HT1080 (cell line): Measurements from ENCODE around the gene SOX5. TPM values are rescaled to one million over a fixed set of nuclear protein-coding genes. Genes with fewer than 3 reads are reported as not detected.
A peak's percentile ranks its signal among the peaks of the same experiment; 100 is the strongest.
"Not testable (repeated sequence)": the region's sequence is repeated elsewhere in the genome, so short reads cannot be mapped to it uniquely, and the experiment has no call there.

Source experiments
- DNase-seq: peaks from one replicate; pipeline ENCODE4 v3.0.0-alpha.2; 2015; ENCODE audit warnings: low read depth
- total RNA-seq: library from RNA; depleted of rRNA; stranded (reverse); fragments of >200 nt; shearing (Covaris generic); gene quantifications from 2 replicates; pipeline ENCODE4 v1.2.3, GENCODE V29; 2014

The SOX5 gene
- total RNA-seq, 1 experiment from 2014 or later, result 0.05 TPM

DNA sequence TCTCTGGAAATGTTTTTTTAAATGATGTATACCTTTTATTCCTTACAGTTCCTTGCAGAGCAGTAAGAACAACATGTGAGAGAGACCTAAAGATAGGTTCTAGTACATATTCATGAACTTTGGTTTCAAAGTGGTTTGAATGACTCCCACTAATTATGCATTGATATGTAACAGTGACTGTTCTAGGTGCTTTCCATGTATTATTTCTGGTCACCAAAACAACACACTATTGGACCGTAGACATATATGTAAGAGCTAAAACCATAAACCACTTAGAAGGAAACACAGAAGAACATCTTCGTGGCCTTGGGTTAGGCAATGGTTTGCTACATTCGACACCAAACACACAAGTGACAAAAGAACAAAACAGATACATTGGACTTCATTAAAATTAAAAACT, 37.9 kb downstream of the SOX5 start:
- DNase-seq, result no peak

DNA sequence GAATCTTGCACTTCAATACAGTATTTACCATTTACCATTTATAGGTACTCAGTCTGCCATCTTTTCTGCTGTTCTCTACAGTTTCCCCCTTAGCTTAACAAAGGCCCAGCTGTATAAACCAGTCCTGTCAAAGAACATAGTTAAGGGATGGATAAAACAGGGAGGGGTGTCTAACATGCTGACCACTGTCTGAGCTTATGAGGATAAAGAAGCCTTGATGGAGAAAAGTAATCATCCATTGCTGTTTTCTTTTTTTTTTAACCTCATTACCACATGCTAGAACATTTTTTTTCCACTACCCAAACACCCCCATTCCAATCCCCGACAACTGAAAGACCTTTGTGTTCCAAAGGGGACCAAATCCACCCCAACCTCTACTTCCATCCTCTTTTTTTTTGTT, 39.9 kb downstream of the SOX5 start:
- no peak for DNase-seq

DNA sequence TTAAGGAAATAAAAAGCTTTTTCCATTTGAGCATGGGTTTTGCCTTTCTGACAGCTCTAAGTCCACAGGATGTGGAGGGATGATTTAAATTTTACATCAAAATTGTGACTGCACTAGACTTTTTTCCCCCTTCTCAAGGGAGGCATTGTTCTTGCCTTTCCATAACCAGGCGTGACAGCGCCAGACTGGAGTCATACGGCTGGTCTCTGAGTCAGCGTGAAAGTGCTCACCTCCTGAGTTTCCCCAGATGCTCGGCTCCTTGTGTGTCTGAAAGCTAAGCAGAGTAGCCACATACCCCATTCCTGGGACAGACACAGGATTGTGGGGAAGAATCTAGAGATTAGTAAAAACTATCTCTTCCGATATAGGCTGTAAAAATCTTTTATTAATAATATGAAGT, 43.1 kb downstream of the SOX5 start:
- peak; percentile 84 for DNase-seq

DNA sequence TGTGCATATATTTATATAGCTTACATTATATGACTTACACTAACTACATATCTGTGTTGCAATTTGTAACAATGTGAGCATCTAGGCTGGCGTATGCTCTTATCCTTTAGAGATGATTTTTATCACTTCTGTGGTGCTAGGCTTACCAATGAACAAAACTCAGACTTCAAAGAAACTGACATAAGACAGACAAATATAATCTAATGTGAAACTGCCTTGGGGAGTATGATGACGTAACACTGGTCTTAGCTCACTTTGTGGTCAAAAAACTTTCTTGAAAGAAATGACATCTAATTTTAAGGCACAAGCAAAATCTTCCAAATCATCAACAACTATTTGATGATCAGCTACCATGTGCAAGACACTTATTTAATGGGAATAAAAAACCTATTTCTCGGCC, 50.0 kb downstream of the SOX5 start:
- DNase-seq, result no peak

DNA sequence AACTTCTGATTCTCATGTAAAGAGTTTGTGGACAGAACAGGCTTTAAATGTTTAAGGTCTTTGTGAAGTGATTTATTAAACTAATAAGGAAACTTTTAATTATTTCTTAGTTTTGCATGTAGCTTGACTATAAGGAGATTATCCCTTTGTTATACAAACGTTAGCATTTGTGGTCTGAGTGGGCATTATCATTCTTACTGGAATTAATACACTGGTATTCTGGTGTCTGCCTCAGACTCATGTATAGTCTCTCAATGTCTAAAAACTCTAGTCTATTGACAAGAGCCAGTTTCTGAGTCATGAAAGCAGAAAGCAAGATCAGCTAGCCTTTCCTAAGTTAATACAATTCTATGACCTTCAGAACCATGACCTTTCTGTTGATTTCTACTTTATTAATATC, 51.3 kb downstream of the SOX5 start:
- no peak for DNase-seq

DNA sequence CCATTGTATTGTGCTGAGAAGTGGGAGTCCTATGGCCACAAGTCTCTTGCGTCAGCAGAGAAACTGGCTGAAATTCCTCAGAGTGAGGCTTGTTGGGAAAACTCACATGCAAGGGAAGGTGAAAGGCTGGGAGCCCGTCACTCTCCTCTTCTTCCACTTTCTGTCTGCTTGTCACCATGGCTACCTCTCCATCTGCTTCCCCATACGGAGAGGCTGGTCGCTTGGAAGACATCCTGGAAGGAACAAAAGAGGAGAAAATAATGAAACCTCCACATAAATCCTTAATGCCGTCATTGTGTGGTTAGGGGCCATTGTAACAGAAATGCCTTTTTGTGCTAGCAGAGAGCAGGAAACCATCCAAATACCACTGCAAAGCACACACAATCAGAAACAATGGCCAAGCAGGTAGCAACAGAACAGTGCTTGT, 53.7 kb downstream of the SOX5 start:
- DNase-seq, result peak; percentile 17

DNA sequence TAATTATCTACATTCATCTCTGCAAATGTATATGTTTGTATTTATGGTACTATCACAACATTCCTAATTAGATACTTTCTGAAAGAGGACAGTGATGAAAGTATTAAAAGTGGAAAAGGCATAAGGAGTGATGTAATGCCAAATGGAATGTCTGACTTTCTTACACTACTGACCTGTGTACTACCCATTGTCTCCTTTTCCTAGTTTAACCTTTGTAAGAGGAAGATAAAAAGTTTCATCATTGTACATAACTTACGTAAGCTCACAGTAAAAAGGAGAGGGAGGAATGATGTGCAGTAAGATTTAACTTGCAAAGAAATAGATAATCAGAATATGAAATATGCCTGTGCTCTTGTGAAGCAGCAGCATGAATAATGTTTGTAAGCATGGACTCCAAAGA, 55.9 kb downstream of the SOX5 start:
- DNase-seq, result no peak

DNA sequence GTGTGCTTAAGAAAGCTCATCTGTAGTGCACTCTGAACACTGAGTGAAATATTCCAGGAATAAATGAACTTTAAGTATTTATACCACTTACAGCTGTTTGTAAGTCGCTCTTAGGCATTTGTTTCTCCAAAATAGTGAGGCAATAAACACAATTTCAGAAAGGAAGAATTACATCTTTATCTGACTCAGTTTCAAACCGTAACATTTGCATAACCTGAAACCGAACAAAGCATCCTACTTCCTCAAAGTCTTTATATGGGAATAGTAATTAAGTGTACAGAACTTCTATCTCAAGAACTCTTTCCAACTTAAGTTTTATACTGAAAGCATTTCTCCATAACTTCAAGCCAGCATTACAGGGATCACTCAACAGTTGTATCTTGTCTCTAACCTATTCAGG, 58.4 kb downstream of the SOX5 start:
- DNase-seq, result no peak

DNA sequence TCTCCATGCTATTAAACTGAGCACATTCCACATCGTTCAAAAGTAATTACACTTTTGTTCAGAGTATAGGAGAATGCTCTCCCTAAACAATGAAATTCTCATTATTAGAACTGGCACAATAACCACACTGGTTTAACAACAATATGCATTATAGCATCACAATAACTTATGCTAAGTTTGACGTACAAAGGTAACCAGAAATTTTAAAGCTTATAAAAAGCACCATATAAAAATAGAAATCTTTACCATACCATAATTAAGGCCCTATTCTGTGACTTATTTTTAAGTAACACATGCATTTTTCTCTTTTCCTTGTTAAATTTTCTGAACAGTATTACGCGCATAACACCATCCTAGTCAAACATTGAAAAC, 60.4 kb downstream of the SOX5 start:
- no peak for DNase-seq

DNA sequence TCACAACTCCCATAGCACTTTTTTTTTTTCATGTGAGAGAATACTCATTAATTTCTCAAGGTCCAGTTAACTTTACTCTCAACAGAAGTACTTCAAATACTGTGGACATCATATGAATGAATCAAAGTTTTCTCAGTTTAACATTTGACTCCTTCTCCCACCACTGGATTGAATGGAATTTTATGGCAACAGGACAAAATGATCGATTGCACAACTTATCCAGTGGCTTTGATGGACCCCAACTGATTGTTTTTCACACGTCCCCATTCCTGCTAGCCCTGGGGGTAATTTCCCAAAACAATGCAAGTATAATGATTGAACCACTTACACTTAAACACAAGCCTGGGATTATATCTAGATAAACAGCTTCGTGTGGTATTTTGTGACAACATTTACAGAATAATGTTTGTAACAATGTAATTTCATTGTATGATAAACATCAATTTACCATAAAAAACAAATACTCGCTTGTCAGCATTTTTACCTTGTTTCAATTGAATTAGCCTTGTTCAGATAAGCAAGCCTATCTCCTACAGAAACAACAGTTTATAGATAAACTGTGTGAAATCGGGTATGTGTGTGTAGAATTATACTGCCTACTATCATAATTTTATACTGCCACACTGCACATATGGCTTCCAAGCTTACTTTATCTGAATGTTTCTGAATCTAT, 60.9 kb downstream of the SOX5 start:
- no peak for DNase-seq

DNA sequence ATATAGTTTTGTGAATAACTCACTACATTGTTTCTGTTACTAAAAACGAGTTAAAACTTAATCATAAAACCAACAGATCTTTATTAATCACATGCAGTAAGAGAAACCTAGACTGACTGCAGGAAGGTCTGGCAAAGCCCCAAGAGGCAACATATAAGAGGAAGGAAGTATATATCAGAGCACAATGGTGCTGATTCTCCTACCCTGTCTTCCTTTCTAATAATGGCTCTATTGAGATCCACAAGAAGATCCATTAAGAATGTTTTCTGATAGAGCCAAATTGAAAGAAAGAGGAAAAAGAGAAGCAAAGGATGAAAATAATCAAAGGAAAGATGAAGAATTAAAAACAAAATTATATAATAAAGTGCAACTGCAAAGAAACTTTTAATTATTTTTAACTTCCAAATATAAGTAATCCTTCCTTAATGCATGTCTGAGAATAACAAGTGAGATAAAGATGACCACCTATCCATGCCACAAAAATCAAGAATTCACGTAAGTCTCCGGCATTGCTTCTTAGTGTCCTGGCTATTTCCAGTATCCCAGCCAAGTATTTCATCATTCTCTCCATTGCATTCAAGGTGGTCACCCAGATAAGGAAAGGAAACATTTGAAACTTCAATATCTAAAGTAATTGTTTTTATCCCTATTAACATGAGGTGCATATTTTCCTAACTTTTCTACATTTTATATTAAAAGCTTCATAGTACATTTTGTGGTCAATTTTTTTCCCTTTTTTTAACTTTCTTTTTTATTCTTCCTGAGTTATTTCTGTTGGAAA, 62.2 kb downstream of the SOX5 start:
- DNase-seq, result no peak

DNA sequence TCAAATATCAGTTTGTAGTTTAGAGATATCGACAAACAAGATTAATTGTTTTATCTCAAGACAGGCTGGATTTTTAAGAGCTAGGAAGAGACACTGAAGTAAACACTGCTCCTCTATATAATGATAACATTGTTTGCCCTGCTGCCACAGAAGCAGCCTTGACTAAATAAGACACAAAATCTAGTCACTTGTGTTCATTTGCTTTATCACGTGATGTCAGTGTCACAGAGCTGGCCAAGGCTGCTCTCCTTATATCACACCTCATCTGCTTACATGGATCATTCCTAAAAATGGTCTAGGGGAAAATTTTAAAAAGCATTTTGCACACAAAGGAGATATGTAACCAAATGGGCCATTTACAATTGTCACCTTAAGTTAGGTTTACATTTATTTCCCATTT, 64.1 kb downstream of the SOX5 start:
- DNase-seq, result no peak

DNA sequence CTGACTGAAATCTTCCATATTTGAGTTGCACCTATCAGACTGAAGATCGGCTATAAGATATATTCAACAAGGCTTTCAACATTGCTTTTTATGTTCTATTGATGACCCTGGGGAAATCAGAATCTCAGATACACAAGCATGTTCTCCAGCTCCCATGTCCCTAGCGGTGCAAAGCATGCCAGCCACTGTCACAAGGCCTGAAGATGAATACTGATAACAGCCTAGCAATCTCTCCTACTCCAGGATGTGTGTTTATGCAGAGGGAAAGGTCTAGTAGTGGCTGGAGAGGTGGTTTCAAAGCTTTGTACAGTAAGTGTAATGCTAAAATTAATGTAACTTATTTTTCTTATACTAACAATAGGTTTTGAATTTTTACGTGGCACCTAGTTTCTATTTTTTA, 64.6 kb downstream of the SOX5 start:
- DNase-seq, result no peak

DNA sequence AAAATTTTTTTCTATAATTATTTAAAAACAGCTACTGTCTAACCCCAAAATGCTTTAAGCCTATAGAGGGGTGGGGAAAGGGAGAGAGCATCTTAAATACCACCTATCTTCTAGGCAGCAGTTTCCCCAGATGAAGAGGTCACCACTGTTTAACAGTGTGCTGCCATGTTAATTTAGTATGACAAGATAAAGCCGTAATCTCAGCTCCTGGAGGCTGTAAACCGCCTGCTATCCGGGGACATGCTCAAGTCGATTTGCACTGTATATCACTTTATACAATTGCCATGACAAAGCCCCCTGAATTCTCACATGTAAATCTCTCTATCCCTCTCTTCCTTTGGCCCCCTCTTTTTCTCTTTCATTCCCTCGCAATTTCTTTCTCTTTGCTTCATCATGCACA, 68.5 kb downstream of the SOX5 start:
- DNase-seq, result no peak

DNA sequence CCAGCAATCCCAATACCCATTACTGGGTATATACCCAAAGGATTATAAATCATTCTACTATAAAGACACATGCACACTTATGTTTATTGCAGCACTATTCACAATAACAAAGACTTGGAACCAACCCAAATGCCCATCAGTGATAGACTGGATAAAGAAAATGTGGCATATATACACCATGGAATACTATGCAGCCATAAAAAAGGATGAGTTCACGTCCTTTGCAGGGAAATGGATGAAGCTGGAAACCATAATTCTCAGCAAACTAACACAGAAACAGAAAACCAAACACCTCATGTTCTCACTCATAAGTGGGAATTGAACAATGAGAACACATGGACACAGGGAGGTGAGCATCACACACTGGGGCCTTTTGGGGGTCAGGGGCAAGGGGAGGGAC, 72.9 kb downstream of the SOX5 start:
- not testable (repeated sequence) for DNase-seq

DNA sequence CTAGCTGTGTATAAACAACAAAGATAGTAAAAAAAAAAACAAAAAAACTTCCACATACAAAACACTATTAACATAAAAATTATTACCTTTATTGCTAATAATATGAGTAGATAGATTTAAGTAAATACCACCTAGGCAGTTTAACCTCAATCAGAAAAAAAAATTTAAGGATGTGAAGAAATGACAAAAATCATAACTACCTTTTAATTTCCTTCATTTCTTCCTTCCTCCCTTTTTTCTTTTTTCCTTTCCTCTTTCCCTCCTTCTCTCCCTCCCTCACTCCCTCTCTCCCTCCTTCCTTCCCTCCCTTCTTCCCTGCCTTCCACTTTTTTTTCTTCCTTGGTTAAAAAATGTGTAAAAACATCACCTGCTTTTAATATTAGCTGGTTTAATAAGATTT, 81.7 kb downstream of the SOX5 start:
- DNase-seq, result no peak

DNA sequence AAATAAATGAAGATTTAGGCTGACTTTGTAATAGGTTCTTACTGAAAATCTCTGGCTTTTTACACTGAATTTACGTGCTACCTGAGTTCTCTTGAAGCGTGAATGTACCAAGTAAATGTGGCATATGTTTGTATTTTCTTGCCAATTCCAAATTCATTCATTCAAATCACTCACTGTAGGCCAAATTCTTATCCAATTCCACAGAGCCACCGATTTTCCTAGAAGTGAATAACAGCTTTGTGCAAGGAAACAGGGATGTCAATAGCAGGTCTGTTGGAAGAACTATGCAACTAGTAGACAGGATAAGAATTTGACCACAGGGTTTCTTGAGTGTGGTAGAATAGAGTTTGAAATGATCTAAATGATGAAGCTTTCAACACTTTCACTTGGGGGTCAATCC, 86.8 kb downstream of the SOX5 start:
- DNase-seq, result no peak

DNA sequence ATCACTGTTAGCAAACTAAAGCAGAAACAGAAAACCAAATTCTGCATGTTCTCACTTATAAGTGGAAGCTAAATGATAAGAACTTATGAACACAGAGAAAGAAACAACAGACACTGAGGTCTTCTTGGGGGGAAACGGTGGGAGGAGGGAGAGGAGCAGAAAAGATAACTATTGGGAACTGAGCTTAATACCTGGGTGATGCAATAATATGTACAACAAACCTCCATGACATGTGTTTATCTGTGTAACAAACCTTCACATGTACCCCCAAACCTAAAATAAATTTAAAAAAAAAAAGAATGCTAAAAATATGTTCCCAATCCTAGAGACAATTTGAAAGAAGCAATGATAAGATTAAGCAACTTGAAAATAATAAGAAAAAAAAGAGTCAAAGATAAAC, 89.5 kb downstream of the SOX5 start:
- no peak for DNase-seq

DNA sequence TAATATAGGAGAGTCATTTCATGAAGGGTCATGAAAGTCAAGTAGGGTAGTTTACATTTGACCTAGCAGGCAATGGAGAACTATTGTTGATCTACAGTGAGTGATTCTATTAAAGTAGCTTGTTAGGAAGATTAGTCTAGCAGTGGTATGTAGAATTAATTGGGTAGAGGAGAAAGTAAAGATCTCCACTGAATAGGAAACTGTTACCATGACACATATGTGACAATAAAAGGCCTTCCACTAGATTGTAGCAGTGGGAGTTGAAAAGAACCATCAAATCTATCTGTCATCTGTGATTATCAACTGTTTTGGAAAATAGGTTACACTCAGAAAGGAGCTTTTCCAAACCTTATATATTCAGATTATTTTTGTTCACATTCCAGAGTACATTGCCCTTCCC, 92.3 kb downstream of the SOX5 start:
- no peak for DNase-seq

DNA sequence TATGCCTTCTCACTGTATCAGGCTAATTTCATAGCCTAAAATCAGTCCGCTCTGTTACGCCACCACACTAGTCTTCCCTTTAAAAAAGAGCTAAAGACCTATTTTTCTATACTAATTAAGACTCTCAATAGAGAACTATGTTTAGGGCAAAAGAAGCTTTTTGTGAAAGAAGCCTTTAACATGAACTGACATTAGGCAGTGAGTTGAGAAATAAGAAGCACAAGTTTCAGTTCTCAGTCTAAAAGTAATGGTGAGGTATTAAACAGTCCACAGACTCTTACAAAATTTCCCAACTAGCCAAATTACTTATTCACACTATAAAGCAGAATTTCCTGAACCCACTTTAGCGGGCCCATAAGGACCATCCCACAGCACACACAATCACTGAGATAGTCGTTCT, 93.7 kb downstream of the SOX5 start:
- DNase-seq, result no peak

DNA sequence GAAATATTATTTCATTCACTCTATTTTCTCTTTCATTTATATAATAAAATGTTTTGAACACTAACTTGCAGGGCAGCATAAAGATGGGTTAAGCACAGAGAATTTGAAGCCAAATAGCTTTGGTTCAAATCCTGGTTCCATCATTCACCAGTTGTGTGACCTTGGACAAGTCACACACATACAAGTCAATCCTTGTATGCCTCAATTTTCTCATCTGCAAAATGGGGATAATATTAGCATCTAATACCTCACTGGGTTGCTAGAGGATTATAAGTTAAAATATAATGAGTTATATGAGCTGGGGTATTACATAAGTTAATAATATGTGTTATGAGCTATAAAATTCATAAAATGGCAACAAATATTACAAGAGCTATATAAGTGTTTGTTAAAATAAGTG, 94.9 kb downstream of the SOX5 start:
- DNase-seq, result no peak

DNA sequence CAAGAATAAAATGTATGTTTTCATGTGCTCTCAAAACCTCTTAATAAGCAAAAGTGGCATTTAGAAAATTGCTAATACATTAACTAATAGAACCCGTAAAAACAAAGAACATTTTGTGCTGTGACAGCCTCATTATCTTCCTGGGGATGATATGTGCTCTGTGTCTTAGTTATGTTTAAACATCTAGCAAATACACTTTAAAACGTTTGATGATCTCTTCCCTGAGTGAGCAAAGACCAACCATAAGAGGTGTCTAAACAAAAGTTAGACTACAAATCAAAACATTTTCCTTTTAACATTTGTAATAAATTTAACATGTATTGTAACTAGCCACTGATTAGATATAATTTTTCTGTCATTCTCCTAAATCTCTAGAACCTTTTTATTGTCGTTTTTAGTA, 95.8 kb downstream of the SOX5 start:
- DNase-seq, result no peak

DNA sequence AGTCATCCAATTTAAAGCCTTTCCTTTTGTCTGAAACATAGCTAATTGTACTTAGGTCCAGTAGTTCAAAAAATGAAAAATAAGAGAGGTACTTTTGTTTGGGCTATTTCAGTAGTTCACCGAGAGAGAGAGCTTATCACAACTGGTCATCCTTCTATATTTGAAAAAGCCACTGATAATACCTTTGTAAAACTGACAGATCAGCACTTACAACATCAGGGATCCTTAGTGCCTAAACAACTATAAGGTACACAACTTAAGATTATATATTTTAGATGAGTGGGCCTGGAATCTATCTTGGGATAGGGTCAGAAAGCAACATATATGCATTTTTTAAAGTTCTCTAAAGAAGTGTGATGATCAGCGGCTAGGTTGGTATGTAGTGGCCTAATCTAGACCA, 97.9 kb downstream of the SOX5 start:
- no peak for DNase-seq
